ENCODE results near the gene PEX12. TPM values are rescaled to one million over a fixed set of nuclear protein-coding genes. Genes with fewer than 3 reads are reported as not detected.

The PEX12 gene
- total RNA-seq, 1 donor from 2014 or later, result 5.5 TPM

DNA sequence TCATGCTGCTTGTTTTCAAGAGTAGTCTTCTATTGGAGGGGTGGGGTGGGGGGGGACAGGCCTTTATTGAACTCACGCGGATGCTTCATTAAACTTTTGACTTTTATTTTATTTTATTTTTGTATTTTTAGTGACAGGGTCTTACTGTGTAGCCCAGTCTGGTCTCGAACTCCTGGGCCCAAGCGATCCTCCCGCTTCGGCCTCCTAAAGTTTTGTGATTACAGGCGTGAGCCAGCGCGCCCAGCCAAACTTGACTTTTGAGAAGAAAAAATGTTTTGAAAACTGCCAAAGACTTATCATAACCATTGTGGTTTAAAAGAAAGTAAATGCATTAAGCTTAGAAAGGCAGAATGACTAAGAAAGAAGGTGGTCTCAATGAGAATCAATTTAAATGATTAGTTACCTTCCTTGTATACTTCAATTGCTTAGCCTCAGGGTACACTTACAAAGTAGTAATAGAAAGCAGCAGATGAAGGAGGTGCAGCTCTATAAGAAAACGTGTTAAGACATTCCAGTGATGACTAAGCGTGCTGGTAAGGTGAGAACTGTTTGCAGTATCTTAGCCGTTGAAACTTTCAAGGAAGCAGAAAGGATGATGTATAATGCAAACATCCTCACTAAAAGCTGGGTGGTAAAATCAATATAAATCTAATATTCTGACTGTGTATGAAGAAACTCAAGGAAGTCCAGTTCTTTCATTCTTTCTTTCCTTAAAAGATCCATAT, 10.0 kb upstream of the PEX12 start:
- H3K27ac Mint-ChIP-seq (ENCODE audit: unreplicated experiment), result peak overlapping the region; percentile 100
- peaks cover 4% of the 10 kb centered on the region for H3K36me3 Mint-ChIP-seq (ENCODE audit: low read depth)
- peak overlapping the region; percentile 100 for H3K4me3 Mint-ChIP-seq (ENCODE audit: unreplicated experiment)
- DNase-seq (ENCODE audit: low spot score), result no peak
- peaks cover 43% of the 10 kb centered on the region for H3K4me1 Mint-ChIP-seq (ENCODE audit: low read depth)
- H3K9me3 Mint-ChIP-seq (ENCODE audit: low read depth), result no peaks in the 10 kb centered on the region
- no peaks in the 10 kb centered on the region for H3K27me3 Mint-ChIP-seq (ENCODE audit: low read depth)
- TF ChIP-seq, protein P1, sequence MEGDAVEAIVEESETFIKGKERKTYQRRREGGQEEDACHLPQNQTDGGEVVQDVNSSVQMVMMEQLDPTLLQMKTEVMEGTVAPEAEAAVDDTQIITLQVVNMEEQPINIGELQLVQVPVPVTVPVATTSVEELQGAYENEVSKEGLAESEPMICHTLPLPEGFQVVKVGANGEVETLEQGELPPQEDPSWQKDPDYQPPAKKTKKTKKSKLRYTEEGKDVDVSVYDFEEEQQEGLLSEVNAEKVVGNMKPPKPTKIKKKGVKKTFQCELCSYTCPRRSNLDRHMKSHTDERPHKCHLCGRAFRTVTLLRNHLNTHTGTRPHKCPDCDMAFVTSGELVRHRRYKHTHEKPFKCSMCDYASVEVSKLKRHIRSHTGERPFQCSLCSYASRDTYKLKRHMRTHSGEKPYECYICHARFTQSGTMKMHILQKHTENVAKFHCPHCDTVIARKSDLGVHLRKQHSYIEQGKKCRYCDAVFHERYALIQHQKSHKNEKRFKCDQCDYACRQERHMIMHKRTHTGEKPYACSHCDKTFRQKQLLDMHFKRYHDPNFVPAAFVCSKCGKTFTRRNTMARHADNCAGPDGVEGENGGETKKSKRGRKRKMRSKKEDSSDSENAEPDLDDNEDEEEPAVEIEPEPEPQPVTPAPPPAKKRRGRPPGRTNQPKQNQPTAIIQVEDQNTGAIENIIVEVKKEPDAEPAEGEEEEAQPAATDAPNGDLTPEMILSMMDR (IDR thresholded peaks at IDR 0.05), result no peak

DNA sequence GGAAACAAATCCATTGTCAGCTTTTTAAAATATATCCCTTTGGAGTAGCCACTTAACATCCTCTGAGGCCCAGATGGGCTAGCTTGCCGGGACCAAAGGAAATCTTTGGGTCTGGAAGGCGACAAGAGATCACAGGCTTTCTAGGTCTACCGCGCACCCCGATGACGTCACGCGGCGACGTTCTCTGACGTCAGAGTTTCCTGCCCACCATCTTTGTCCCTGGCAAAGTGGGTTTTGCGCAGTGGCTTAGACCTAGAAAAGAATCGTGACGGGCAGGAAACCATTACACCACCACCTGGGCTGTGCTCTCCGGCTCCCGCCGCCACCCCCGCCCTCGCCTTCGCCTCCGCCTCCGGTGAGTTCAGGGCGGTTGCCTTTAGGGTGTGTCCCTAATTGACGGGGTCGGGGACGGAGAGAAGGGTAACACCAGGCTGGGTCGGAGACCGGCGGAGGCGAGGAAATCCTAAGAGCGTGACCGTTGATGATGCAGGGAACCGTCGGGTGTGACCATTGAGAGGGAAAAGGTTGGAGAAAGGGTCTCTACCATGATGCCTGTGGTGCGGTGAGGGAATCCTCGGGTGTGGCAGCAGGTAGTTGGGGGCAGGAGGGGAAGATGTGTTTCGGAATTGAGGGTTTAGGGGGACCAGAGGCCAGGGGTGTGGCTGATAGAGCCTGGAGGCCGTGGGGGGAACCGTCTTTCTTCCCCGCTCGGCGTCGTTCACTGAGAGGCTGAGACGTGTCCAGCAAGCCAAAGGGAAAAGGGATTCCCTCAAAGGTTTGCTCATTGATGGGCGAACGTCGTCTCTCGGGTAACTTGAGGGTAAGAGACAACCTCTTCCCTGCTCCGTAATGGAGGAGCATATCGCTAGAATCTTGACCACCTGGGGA, 8.9 kb upstream of the PEX12 start, which contains the start of gene AP2B1:
Gene AP2B1, plus strand, starts transcription at position 249 of the 888 bp plus-strand sequence. CDS start 6,709 bp downstream, outside the sequence.
- Mint-ChIP-seq H3K27me3 (ENCODE audit: low read depth) (no peaks in the 10 kb centered on the region), H3K36me3 (ENCODE audit: low read depth) (peaks cover 4% of the 10 kb centered on the region), H3K9me3 (ENCODE audit: low read depth) (no peaks in the 10 kb centered on the region), H3K4me3 (ENCODE audit: unreplicated experiment) (peak within 1 kb of the TSS; percentile 100), H3K27ac (ENCODE audit: unreplicated experiment) (peak within 1 kb of the TSS; percentile 100), H3K4me1 (ENCODE audit: low read depth) (peaks cover 41% of the 10 kb centered on the region)
- TF ChIP-seq, protein P1 (IDR thresholded peaks at IDR 0.05), result peak; percentile 16
- no peak for DNase-seq (ENCODE audit: low spot score)

DNA sequence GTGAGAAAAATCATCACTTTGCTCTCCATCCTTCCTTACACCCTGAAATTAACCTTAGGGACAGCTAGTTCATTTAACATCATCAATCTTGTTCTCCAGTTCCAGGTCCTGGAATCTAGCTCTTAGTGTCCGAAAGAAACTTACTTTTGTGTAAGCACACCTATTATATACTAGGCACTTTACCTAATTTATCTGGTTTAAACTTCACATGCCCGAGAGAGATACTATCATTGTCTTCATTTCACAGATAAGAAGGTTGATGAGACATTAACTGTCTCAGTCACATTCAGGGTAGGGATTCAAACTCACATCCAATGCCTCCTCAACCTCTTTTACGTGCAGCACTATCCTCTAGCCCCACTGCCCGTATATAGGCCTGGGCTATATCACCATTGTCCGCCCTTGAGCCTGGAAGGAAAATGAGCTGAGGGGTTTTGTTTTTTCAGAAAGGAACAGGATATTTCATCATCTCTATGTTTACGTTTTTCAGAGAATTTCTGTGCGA, 8.2 kb upstream of the PEX12 start:
- Mint-ChIP-seq H3K36me3 (ENCODE audit: low read depth) (peaks cover 4% of the 10 kb centered on the region), H3K27me3 (ENCODE audit: low read depth) (no peaks in the 10 kb centered on the region), H3K27ac (ENCODE audit: unreplicated experiment) (peak overlapping the region; percentile 100), H3K9me3 (ENCODE audit: low read depth) (no peaks in the 10 kb centered on the region), H3K4me3 (ENCODE audit: unreplicated experiment) (peak overlapping the region; percentile 100), H3K4me1 (ENCODE audit: low read depth) (peaks cover 38% of the 10 kb centered on the region)
- DNase-seq (ENCODE audit: low spot score), result no peak
- TF ChIP-seq, protein P1 (IDR thresholded peaks at IDR 0.05), result no peak

DNA sequence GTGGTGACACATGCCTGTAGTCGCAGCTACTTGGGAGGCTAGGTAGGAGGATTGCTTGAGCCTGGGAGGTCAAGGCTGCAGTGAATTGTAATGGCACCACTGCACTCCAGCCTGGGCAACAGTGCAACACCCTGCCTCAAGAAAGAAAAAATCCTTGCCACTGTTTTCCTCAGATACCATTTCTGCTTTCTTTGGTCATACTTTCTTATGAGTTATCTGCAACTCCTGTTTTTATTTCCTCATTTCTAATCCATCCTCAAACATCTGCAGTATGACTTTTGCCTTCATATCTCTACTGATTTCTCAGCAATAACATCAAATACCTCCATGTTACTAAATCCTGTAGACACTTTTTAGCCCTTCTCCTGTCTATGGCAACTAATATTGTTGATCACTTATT, 5.7 kb upstream of the PEX12 start:
- Mint-ChIP-seq H3K36me3 (ENCODE audit: low read depth) (peaks cover 4% of the 10 kb centered on the region), H3K27ac (ENCODE audit: unreplicated experiment) (no peak overlapping the region), H3K4me1 (ENCODE audit: low read depth) (peaks cover 24% of the 10 kb centered on the region), H3K9me3 (ENCODE audit: low read depth) (no peaks in the 10 kb centered on the region), H3K4me3 (ENCODE audit: unreplicated experiment) (no peak overlapping the region), H3K27me3 (ENCODE audit: low read depth) (no peaks in the 10 kb centered on the region)
- TF ChIP-seq, protein P1 (IDR thresholded peaks at IDR 0.05), result no peak
- no peak for DNase-seq (ENCODE audit: low spot score)

DNA sequence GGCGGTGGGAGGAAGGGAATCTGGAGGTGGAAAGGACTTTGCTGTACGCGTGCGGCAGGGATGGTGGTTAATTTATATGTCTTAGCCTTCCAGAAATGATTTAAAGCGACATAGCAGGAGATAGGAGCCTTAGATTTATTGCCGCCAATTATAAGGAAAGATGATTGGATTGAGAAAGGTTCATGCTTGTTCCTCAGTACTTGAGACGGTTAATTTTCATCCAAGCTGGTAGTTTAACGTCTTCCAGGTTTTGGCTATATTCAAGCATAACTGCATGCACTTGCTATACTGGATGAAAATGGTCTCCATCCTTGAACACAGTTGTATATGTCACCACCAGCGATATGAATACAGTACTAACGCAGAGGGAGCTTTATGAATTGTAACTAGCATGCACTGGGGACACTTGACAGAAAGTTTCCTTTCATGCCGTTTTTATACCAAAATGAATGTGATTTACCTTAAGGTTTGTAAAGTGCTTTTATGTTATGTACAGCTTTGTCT, 610 bp upstream of the PEX12 start:
- Mint-ChIP-seq H3K4me1 (ENCODE audit: low read depth) (peaks cover 34% of the 10 kb centered on the region), H3K9me3 (ENCODE audit: low read depth) (no peaks in the 10 kb centered on the region), H3K27me3 (ENCODE audit: low read depth) (no peaks in the 10 kb centered on the region), H3K36me3 (ENCODE audit: low read depth) (no peaks in the 10 kb centered on the region), H3K4me3 (ENCODE audit: unreplicated experiment) (peak overlapping the region; percentile 94), H3K27ac (ENCODE audit: unreplicated experiment) (peak overlapping the region; percentile 91)
- TF ChIP-seq, protein P1 (IDR thresholded peaks at IDR 0.05), result no peak
- DNase-seq (ENCODE audit: low spot score), result no peak

Data from chondrocyte (in vitro differentiated cells).